GM18498 (cell line): ENCODE data around the gene CTCFL.
"Not testable (repeated sequence)": the region's sequence is repeated elsewhere in the genome, so short reads cannot be mapped to it uniquely, and the experiment has no call there.

Experiments used
- ATAC-seq: cut with Tn5 transposase; IDR thresholded peaks from one replicate; pipeline ENCODE4 v1.9.1; 2021; ENCODE audit warnings: mild to moderate bottlenecking, moderate library complexity; ENCODE audit not compliant: unreplicated experiment

Gene CTCFL

DNA sequence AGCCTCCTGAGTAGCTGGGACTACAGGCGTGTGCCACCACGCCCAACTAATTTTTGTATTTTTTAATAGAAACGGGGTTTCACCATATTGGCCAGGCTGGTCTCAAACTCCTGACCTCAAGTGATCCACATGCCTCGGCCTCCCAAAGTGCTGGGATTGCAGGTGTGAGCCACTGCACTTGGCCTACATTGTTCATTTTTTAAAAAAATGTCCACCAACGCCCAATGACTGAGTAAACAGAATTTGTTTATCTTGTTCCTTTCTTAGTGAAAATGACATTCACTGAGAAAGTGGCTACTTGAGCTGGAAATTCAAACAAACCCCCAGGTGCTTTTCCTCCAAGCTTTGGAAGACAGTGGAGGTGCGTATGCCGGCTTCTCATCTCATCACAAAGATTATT is 13.2 kb downstream of the CTCFL start:
- ATAC-seq = not testable (repeated sequence)

DNA sequence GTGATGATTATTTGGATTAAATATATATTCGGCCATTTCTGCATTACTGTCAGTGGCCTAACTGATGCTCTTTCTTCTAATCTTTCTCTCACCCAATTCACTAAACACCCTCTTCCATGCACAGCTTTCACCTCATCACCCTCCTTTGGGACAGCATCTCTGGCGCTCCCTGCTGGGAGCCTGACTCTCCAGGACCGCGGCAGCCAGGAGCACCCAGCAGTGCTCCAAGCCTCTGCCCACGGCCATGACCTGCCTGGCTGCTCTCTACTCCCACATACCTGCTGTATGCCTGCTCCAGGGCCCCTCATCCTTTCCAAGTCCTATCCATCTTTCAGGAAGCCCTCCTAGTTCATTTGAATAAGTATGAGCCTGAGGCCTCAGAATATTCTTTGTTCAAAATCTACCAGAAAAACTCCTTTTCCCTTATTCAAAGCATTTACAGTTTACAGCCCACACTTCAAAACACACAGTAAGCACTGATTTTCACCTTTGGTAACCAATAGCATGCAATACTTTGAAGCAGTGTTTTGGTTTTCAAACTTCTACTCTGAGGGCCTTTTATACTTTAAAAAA is 15.2 kb downstream of the CTCFL start:
- ATAC-seq = no peak

DNA sequence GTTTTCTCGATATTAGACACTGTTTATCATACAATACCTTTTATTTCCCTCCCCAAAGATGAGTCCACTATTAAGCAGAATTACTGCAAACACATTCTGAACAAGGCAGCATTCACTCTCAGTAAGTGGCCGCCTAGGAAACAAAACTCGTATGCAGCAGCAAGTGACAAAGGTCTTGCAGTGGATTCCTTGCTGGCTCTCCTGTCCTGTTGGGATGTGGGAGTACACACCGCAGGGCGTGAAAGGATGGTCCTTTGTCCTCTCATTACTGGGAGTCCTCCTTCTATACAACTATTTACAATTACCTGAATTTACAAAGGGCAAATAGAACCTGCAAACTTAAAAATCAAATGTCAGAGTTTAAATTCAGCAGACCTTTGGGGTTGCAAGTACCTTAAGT is 16.1 kb downstream of the CTCFL start:
- ATAC-seq = no peak

DNA sequence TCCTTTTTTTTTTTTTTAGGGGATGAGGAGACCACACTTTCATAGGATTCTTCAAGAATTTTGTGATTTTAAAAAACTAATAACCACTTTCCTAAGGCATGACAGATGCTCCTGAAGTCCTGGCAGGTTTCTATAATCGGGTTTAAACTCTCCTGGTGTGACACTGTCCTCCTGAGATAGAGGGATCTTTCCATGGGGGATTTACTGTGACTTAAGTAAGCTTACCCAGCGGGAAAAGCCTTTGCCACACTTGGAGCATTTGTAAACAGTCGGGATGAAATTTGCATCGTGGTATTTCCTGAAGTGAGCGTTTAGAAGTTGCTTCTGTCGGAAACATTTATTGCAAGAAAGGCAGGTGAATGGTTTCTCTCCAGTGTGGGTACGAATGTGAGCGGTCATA is 16.6 kb downstream of the CTCFL start:
- ATAC-seq = no peak

DNA sequence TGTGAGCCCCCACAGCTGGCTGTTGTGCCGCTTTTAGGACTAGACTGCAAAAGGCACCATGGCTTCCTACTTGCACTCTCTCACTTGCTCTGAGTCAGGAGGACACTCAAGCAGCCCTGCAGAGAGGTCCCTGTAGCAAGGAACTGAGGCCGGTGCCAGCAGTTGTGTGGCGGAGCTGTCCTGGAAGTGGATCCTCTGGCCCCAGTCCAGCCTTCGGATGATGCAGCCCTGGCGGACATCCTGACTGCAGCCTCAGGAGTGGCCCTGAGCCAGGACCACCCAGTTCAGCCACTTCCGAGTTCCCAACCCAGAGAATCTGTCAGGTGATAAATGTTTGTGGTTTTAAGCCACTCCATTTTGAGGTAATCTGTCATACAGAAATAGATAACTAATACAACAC is 17.5 kb downstream of the CTCFL start:
- ATAC-seq = no peak

DNA sequence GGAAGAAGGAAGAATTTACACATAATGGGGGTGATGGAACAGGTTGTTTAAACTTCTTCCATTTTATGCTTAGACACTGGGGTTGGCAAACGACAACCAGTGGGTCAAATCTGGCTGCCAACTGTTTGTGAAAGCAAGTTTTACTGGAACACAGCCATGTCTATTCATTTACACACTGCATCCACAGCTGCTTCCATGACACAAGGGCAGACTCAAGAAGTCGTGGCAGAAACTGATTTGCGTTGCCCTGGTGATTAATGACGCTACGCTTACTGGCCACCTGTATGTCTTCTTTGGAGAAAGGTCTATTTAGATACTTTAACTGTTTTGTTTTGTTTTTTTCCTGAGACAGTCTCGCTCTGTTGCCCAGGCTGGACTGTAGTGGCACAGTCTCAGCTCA is 19.0 kb downstream of the CTCFL start:
- ATAC-seq = no peak

DNA sequence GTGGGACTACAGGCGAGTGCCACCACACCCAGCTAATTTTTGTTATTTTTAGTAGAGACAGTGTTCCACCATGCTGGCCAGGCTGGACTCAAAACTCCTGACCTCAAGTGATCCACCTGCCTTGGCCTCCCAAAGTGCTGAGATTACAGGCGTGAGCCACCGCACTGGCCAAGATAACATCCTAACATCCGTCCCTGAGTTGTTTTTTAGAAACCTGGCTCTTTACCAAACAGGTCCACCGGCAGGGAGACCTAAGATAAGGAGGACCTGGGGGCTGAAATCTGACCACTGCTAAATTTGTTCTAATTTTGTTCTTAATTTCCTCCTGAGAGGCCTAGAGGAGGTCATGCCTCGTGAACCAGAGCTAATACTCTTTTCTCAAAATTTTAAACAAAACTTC is 20.5 kb downstream of the CTCFL start:
- no peak for ATAC-seq

DNA sequence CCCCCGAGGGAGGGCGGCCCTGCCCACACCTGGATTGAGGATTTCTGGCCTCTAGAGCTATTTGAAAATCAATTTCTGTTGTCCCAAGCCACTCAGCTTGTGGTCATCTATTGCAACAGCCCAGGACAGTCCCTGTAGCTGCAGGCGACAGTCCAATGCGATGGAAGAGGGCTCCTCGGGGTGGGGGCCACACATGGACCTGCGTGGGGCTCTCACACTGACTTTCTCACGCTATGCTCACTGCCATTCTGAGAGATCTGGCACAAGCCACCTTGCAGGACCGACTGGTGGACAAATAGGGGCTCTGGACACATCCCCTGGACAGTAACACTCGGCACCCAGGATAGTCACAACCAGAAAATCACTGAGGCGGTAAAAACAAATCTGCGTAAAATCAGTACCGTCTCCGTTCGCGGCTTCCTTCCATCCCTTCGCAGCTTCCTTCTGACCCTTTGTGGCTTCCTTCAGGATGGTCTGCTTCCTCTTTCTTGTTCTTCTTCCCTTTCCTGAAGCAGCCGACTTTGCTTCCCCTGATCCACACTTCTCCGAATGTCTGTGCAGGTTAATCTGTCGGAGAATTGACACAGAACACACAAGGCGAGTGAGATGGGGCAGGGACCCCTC is 21.8 kb downstream of the CTCFL start:
- no peak for ATAC-seq

DNA sequence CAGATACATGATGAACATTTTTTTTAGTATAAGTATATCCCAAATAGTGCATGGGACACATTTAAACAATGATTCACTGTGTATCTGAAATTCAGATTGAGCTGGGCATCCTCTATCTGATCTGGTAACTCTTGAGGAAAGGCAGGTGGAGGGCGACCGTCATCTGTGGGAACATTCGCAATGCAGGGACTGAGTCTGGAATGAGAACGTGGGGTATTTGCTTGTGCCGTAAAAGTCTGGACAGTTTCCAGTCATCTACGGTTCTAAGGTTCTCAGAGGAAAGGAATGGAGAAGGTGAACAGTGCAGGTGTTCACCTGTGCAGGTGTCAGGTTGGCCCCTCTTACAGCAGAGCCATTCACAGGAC is 22.6 kb downstream of the CTCFL start:
- ATAC-seq = no peak

DNA sequence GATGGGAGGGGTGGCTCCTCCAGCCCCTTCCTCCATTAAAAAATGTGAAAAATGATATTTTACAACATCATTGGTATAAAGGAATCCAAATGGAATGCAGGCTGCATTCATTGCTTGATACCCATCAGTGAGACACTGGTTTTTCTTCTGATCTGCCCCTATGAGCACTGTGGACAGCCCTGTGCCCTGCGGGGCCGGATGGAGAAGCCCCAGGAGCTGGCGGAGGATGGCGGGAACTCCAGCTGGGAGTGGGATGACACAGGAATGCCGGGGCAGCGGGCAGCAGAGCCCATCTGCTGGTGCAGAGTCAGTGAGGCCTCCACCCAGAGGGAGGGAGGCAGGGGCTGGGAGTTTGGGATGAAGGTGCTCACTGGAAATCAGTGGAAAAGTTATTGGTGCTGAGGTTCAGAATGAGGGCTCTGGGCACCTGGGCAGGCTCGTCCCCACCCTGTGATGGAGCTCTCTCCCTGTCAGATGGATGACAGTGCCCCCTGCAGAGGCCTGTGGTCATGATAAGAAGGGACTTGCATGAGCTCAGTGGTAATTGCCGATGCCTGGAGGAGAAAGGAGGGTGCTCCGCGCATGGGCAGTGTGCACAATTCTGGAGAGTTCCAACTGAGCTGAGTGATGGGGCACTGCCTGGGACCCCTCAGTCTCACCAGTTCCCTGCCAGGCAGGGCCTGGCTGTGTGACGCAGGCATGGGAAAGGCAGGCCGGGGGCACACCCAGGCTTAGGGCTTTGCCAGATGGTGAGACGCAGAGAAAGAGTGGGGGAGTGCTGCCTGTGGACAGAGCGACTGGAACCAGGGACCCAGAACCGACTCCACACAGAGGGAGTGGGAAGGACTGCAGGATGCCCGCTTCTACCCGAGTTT is 23.2 kb downstream of the CTCFL start:
- ATAC-seq = no peak

DNA sequence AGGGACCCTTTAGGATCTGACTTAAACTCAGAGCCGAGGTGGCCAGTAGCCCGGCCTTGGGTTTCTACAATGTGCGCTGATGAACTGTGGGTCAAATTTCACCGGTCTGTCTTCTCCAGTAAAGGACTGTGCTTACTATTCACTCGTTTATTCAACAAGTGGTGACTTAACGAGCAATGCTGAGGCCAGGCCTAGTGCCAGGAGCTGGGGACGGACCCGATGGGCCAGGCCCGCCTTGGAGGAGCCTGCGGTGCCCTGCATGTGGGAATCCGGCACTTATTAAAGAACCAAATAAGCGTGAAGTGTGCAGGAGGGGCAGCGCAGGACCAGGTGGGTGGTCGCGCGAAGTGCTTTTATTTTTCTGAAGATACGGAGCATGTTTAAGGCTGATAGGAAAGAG is 24.0 kb downstream of the CTCFL start:
- ATAC-seq = no peak

DNA sequence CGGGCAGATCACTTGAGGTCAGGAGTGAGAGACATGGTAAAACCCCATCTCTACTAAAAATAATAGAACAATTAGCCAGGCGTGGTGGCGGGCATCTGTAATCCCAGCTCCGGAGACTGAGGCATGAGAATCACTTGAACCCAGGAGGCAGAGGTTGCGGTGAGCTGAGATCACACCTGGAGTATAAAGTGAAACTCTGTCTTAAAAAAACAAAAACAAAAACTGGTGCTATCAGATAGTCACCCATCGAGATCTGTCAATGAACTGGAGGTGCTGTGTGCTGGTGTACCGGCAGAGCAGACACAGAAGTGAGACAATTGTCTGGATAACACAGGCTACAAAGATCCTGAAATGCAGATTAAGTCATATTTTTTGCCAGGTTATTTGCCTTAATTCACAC is 24.7 kb downstream of the CTCFL start:
- no peak for ATAC-seq

DNA sequence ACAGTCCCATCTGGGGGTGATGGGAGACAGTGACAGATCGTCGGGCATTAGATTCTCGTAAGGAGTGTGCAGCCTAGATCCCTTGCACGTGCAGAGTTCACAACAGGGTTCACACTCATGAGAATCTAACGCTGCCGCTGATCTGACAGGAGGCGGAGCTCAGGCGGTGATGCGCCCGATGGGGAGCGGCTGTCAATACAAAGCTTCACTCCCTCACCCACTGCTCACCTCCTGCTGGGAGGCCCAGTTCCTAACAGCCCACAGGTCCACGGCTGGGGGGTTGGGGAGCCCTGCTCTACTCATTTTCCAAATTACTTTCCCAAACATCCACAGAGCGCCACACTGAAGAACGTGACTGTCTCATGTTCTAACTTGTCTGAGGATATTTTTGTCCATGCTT is 25.3 kb downstream of the CTCFL start:
- no peak for ATAC-seq

DNA sequence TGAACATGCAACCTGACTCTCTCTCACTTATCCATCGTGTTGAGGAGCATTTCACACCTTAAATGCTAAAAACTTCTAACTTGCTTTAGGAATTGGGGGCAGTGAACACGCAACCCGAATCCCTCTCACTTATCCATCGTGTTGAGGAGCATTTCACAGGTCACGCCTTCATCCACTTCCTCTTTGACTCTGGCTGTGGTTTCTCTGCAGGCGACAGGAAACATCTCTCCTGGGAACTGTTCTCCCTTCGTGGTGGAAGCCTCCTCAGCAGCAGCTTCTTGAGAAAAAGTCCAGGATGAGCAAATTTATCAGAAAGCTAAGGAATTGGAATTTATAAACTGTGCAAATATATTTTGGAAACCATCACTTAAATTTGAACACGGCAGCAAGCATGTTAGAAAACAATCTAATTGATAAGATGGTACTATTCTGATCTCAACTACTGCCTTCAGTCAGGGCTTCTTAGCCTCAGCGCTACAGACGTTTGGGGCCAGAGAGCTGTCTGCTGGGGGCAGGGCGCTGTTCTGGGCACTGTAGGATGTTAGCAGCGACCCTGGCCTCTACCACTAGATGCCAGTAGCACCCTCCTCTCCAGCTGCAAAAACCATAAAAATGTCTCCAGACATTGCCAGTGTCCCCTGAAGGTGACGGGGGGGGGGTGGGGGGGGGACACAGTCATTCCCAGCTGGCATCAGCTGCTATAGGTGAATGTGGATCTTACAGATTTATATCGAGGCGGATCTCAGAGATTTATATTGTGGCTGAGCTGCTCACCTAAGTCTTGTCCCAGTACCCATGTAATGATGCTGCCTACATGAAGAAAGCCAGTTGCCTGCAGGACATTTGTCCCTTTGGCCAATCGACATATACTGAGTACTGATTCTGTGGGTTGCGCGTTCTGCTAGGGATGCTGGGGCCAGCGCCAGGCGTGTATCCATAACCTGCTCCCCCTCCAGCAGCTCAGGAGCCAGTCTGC is 26.2 kb downstream of the CTCFL start:
- ATAC-seq = peak; percentile 50

DNA sequence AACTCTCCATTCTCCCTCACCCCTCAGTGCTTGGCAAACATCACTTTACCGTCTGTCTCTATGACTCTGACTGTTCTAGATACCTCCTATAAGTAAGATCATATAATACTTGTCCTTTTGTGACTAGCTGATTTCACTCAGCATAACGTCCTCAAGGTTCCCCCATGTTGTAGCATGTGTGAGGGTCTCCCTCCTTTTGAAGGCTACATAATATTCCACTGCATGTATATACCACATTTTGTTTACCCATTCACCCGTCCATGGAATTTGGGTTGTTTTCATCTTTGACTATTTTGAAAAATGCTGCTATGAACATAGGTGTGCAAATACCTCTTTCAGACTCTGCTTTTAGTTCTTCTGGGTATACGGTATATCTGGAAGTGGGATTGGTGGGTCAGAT is 28.3 kb downstream of the CTCFL start:
- no peak for ATAC-seq

DNA sequence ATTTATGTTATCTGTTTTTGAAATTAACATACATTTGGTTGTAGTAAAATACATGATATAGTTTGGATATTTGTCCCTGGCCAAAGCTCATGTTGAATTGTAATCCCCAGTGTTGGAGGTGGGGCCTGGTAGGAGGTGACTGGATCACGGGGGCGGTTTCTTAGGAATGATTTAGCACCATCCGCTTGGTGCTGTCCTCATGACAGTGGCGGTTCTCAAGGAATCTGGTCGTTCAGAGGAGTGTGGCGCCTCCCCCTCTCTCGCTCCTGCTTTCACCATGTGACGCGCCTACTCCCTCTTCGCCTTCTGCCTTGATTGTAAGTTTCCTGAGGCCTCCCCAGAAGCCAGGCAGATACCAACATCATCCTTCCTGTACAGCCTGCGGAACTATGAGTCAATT is 29.0 kb downstream of the CTCFL start:
- ATAC-seq = no peak

DNA sequence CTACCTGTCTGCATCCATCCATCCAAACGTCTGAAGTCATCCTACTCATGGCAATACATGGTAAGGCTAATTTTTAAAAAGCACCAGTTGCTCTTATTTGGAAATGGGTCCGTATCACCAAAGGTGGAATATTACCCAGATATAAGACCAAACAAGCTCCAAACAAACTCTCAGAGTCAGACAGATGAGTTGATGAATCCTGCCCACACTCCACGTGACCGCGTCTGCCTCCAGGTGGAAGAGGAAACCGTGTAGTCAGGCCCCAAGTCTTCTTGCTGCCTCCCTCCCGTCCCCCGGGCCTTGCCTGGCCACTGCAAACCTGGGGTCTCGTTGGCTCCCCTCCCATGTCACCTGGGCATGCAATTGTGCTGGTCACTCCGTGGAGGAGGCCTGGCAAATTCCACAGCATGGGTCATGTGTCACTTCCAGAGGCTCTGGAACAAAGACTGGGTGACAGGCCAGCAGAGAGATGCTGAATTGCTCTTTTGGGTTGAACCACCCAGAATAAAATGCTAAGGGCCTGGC is 31.8 kb downstream of the CTCFL start:
- no peak for ATAC-seq

DNA sequence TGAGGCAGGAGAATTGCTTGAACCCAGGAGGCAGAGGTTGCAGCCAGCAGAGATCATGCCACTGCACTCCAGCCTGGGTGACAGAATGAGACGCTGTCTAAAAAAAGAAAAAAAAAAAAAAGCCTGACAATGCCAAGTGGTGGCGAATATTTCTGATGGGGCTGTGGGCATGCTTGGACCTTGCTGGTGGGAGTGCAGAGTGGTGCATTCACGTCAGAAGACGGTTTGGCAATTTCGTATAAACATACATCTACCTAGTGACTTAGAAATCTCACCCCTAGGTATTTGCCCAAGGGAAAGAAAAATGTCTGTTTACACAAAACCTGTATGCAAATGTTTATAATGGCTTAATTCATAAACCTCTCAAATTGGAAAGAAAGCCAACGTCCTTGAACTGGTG is 33.6 kb downstream of the CTCFL start:
- no peak for ATAC-seq

DNA sequence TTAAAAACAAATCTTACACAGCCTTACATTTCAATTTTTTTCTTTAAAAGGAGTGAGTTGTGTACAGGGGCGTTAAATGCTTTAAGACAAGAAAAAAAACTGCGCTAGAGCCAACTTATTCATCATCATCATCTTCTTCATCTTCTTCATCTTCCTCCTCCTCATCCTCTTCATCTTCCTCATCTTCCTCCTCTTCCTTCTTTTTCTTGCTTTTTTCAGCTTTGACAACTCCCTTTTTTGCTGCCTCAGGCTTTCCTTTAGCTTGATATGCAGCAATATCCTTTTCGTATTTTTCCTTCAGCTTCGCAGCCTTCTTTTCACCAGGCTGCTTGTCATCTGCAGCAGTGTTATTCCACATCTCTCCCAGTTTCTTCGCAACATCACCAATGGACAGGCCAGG is 36.7 kb downstream of the CTCFL start:
- ATAC-seq = not testable (repeated sequence)

DNA sequence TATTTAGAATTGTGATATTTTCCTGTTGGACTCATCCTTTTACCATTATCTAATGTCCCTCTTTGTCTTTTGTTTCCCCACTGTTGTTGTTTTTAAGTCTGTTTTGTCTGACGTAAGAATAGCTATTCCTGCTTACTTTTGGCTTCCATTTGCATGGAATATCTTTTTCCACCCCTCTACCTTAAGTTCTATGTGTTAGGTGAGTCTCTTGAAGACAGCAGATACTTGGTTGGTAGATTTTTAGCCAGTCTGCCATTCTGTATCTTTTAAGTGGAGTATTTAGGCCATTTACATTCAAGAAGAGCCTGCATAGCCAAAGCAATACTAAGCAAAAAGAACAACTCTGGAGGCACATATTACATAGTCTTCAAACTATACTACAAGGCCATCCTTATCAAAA is 39.2 kb downstream of the CTCFL start:
- no peak for ATAC-seq

DNA sequence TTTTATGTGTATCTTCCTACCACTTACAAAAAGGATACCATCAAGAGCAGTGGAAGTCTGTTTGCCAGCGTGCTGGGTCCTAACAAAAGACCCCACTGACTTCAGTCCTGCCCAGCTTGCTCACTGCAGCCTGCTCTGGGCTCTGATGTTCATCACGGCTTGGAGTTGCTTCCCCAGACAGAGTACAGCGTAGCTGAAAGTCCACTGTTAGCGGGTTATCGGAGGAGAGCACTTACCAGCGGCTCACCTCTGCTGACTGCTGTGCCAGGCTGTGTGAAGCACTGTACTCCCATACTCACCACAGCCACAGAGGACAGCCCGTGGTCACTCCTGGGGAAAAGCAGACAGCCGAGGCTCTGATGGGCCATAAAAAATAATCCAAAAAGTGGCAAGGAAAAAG is 40.2 kb downstream of the CTCFL start:
- no peak for ATAC-seq
